Activated T-helper 2 cell treated with anti-CD3 and anti-CD28 coated beads, Interferon-gamma antibody, Interleukin-2, Interleukin-4, amounts not matched to agents 10 μg/mL and 5 μg/mL and 100 μg/mL, durations not matched to agents 14 hours and 24 hours and 36 hours (primary cell): Measurements from ENCODE around the gene PDGFC. TPM values are rescaled to one million over a fixed set of nuclear protein-coding genes. Genes with fewer than 3 reads are reported as not detected.

ENCODE experiments used
- DNase-seq: peaks from one replicate; pipeline ENCODE4 v3.0.0; 2021; ENCODE audit warnings: low spot score
- H3K27ac Mint-ChIP-seq: one replicate; pipeline ENCODE4 v1.8.0; 2021; ENCODE audit warnings: mixed read lengths
- H3K27me3 Mint-ChIP-seq: one replicate; pipeline ENCODE4 v1.8.0; 2021; ENCODE audit warnings: low read depth, mixed read lengths
- H3K36me3 Mint-ChIP-seq: one replicate; pipeline ENCODE4 v1.8.0; 2021; ENCODE audit warnings: low read depth, mixed read lengths
- H3K4me1 Mint-ChIP-seq: one replicate; pipeline ENCODE4 v1.8.0; 2021; ENCODE audit warnings: low read depth, mixed read lengths
- H3K4me3 Mint-ChIP-seq: one replicate; pipeline ENCODE4 v1.8.0; 2021; ENCODE audit warnings: low read depth, mild to moderate bottlenecking, moderate library complexity, mixed read lengths
- H3K9me3 Mint-ChIP-seq: one replicate; pipeline ENCODE4 v1.8.0; 2021; ENCODE audit warnings: mixed read lengths
- intact Hi-C: fragments of 100-400 bp; cut with micrococcal nuclease; formaldehyde crosslinking; loops from one replicate; pipeline ENCODE4 v1.15.1; 2023
- total RNA-seq: library from RNA; stranded (reverse); gene quantifications from 2 replicates; pipeline ENCODE4 v1.2.3, GENCODE V29; 2022

PDGFC gene
- total RNA-seq, 1 donor from 2014 or later: not detected

DNA sequence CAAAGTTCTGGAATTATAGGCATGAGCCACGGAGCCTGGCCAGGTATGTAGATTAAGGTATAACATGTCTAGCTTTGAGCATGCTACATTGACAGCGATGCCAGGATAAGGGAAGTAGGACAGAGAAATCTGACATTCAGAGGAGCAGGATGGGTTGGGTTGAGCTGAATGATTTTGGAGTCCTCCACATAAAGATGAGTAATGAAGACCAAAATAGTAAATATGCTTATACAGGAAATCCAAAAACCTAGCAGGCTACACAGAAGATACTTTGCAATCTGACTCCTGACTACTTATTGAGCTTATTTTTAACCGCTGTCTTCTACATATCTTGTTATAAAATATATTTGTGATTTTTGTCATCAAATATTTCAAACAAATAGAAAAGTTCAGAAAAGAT, 69.7 kb downstream of the PDGFC start:
- Mint-ChIP-seq H3K4me1 (no peaks in the 10 kb centered on the region), H3K36me3 (no peaks in the 10 kb centered on the region), H3K27ac (no peak overlapping the region), H3K4me3 (no peak overlapping the region), H3K27me3 (no peaks in the 10 kb centered on the region), H3K9me3 (no peaks in the 10 kb centered on the region)
- intact Hi-C loops: no loop called here
- no peak for DNase-seq

DNA sequence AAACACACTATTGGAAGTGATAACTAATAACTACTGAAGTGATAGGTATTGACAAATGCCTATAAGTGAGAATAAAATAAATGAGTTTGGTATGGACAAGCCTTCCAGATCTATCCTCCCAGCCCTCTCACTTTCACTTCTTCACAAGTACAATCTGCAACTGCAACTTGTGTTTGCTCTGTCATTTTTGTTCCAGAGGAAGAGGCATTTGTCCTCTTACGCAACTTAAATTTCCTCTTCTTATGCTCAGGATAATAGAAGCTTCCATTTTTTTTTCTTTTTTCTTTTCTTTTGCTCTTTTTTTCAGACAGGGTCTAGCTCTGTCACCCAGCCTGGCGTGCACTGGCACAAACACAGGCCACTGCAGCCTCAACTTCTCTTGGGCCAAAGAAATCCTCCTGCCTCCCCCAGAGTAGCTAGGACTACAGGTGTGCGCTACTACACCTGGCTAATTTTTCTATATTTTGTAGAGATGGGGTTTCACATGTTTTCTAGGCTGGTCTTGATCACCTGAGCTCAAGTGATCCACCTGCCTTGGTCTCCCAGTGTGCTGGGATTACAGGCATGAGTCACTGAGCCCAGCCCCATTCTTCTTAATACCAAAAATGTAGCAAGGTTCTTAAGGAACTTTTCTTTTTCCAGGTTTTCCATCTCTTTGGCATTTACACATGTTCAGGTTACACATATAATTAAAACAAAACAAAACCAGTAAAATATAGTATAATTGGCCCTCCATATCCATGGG, 73.1 kb downstream of the PDGFC start:
- H3K4me3 Mint-ChIP-seq: no peak overlapping the region
- no peaks in the 10 kb centered on the region for H3K27me3 Mint-ChIP-seq
- no peak overlapping the region for H3K27ac Mint-ChIP-seq
- no peaks in the 10 kb centered on the region for H3K36me3 Mint-ChIP-seq
- intact Hi-C loops: no loop called here
- no peaks in the 10 kb centered on the region for H3K9me3 Mint-ChIP-seq
- no peak for DNase-seq
- no peaks in the 10 kb centered on the region for H3K4me1 Mint-ChIP-seq

DNA sequence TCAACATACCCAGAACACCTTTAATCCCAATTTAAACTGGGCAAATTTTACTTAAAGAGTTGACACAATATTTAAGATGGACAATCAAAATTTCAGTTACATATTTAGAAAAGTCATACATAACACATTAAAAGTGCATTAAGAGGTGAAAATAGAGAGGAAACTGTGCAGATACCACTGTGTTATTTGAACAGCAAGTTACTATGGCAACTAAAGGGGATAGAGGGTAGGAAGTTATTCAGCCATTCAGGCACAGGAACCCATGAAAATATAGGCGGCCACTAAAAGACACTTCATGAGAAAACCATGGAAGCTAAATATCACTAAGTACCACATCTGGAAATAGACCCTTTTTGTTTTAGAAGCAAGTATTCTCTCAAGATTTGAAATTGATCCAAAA, 75.1 kb downstream of the PDGFC start:
- Mint-ChIP-seq H3K27me3 (no peaks in the 10 kb centered on the region), H3K27ac (no peak overlapping the region), H3K4me1 (no peaks in the 10 kb centered on the region), H3K36me3 (no peaks in the 10 kb centered on the region), H3K9me3 (no peaks in the 10 kb centered on the region), H3K4me3 (no peak overlapping the region)
- intact Hi-C loops: no loop called here
- no peak for DNase-seq

DNA sequence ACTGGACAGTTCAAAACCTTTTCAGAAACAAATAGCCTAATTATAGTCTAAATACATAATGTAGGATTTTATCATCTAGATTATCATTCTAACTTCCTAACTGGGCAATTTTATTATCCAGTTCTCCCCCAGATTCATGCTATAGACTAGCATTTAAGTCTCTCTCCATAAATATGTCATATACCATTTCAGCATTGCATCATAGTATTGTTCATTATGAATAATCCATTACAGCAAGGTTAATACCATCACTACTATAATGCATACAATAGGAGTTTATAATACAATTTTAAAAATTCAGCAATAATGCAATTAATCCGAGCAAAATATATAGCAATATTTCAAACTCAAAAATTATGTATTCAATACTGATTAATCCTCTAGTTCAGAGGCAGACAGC, 77.4 kb downstream of the PDGFC start:
- Mint-ChIP-seq H3K27ac (no peak overlapping the region), H3K36me3 (no peaks in the 10 kb centered on the region), H3K9me3 (no peaks in the 10 kb centered on the region), H3K4me3 (no peak overlapping the region), H3K4me1 (no peaks in the 10 kb centered on the region), H3K27me3 (no peaks in the 10 kb centered on the region)
- DNase-seq: no peak
- intact Hi-C loops: no loop called here

DNA sequence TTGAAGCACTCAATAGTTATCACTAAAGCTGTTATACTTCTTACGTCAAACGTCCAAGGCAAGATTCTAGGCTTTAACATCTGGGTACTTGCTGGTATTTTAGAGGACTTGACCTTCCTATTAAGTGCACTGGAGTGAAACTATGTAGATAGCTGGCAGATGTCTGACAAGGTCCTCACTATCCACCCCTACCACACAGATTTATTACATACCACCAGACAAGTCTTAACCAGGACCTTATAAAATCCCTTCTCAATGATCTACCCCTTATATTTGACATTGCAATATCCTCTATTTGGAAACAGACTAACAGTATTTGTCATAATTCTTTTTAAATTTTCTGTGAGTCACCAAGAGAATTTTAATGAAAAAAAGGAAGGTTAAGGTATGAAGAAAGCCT, 78.8 kb downstream of the PDGFC start:
- no peaks in the 10 kb centered on the region for H3K36me3 Mint-ChIP-seq
- intact Hi-C loops: no loop called here
- H3K4me3 Mint-ChIP-seq: no peak overlapping the region
- DNase-seq: no peak
- no peaks in the 10 kb centered on the region for H3K4me1 Mint-ChIP-seq
- no peaks in the 10 kb centered on the region for H3K27me3 Mint-ChIP-seq
- no peaks in the 10 kb centered on the region for H3K9me3 Mint-ChIP-seq
- H3K27ac Mint-ChIP-seq: no peak overlapping the region

DNA sequence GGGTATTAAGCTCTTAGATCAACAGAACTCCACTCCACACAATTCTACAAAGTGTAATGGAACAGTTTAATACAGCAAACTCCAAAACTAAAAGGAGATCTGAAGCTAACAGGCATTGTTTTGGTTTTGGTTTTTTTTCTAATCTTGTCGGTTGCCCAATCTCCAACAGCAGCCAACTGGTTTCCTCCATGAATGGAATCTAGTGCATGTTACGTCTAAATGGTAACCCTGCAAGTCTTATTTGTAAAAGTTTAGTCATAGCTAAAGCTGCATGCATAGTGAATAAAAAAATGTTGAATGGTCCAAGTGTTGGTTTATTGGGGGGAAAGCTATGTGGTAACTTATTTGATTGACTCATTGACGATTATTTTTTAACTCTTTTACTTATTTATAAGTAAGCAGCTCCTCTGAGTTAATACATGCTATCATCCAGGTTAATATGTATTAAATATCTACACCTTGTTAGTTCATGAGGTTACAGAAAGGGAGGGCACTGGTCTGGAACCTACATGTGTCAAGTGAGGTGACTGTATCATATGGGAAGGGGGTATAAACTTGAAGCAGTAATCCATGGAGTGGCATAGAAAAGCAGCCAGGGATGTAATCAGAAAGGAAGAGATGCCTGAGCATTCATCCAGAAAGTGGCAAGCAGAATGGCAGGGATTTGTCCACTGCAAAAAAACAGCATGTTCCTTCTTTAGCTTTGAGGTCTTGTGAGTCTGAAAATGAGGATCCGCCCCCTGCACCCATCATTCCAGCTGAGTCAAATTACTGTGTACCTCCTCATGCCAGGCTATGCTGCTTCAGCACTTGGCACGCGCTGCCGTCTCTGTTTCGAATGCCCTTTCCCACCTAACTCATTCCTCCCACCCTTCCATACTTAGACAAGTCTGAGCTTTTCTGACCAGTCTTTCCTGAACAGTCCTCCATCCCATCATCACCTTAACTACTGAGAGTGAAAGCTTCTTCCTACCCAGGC, 81.7 kb downstream of the PDGFC start:
- H3K9me3 Mint-ChIP-seq: no peaks in the 10 kb centered on the region
- no peaks in the 10 kb centered on the region for H3K4me1 Mint-ChIP-seq
- H3K36me3 Mint-ChIP-seq: no peaks in the 10 kb centered on the region
- intact Hi-C loops: no loop called here
- DNase-seq: no peak
- H3K27ac Mint-ChIP-seq: no peak overlapping the region
- H3K4me3 Mint-ChIP-seq: no peak overlapping the region
- no peaks in the 10 kb centered on the region for H3K27me3 Mint-ChIP-seq

DNA sequence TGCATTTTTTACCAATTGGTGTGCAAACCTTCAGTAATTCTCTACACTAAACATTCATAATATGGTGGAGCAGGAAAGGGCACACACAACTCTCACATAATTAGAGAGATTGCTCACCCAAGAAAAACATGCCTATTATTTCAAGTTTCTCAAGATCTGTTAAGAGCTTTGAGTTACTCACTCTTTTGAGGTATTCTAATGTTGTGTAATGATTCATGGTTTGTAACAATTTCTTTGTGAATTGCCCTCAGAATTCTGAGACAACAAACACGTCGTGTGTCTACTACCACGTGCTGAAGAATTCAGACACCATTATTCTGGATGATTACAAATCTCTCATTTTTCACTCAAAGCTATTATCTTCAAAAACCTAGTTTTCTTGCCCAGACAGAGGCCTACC, 82.8 kb downstream of the PDGFC start:
- no peak overlapping the region for H3K27ac Mint-ChIP-seq
- H3K36me3 Mint-ChIP-seq: no peaks in the 10 kb centered on the region

DNA sequence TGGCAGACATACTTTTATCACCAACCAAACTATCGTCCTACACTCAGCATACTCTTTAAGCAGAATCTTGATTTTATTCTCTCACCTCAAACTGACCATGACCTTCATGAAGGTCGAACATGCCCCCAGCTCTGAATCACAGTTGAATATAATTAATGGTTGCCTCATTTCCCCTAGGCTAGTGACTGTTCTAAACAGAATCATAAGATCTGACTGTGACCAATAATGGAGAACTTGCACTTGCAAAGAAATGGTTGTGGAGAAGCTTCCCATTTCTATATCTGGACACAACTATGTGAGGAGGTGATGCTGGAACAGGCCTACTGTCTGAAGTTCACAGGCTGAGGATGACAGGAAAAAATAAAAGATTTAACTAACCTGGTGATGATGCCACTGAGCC, 85.1 kb downstream of the PDGFC start:
- Mint-ChIP-seq H3K4me3 (no peak overlapping the region), H3K9me3 (no peaks in the 10 kb centered on the region), H3K27me3 (no peaks in the 10 kb centered on the region), H3K4me1 (no peaks in the 10 kb centered on the region), H3K27ac (no peak overlapping the region), H3K36me3 (no peaks in the 10 kb centered on the region)
- intact Hi-C loops: no loop called here
- DNase-seq: no peak

More for the DNA sequence above, 82.8 kb downstream of the PDGFC start:
- DNase-seq: no peak
- intact Hi-C loops: no loop called here
- Mint-ChIP-seq H3K4me1 (no peaks in the 10 kb centered on the region), H3K9me3 (no peaks in the 10 kb centered on the region), H3K4me3 (no peak overlapping the region), H3K27me3 (no peaks in the 10 kb centered on the region)

DNA sequence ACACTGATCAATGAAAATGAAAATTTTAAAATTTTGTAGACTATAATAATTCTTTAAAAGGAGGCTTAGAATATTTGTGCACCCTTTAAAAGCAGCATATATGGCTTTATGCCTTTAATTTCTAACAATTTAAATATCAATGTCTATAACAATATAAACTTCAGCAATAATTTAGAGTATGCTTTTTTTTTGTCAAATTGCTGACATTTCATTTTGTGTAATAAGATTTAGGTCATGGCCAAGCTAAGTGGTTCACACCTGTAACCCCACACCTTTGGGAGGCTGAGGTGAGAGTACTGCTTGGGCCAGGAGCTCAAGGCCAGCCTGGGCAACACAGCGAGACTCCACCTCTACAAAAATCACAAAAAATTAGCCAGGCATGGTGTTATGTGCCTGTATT, 86.2 kb downstream of the PDGFC start:
- no peak overlapping the region for H3K27ac Mint-ChIP-seq
- H3K4me1 Mint-ChIP-seq: no peaks in the 10 kb centered on the region
- intact Hi-C loops: no loop called here
- H3K36me3 Mint-ChIP-seq: no peaks in the 10 kb centered on the region
- no peaks in the 10 kb centered on the region for H3K9me3 Mint-ChIP-seq
- no peaks in the 10 kb centered on the region for H3K27me3 Mint-ChIP-seq
- no peak for DNase-seq
- H3K4me3 Mint-ChIP-seq: no peak overlapping the region

DNA sequence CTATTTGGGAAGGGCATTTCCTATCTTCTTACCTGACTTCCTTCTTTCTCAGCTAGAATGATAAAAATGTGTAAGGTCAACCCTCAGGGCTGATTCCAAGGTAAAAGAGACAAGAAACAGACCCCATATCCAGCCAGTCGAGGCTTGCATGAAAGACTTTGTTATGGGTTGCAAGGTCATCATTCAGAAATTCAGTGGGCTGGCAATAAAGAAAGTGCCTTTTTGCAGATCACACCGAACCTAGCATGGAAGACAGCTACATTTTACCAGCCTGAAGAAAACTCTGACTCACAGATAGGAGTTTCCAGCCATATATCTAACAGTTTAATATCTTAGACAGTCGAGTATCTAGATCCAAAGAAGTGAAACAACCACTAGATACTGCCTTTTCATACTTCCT, 87.4 kb downstream of the PDGFC start:
- no peak overlapping the region for H3K4me3 Mint-ChIP-seq
- H3K36me3 Mint-ChIP-seq: no peaks in the 10 kb centered on the region
- H3K27ac Mint-ChIP-seq: no peak overlapping the region
- H3K27me3 Mint-ChIP-seq: no peaks in the 10 kb centered on the region
- no peak for DNase-seq
- intact Hi-C loops: no loop called here
- no peaks in the 10 kb centered on the region for H3K4me1 Mint-ChIP-seq
- H3K9me3 Mint-ChIP-seq: no peaks in the 10 kb centered on the region

DNA sequence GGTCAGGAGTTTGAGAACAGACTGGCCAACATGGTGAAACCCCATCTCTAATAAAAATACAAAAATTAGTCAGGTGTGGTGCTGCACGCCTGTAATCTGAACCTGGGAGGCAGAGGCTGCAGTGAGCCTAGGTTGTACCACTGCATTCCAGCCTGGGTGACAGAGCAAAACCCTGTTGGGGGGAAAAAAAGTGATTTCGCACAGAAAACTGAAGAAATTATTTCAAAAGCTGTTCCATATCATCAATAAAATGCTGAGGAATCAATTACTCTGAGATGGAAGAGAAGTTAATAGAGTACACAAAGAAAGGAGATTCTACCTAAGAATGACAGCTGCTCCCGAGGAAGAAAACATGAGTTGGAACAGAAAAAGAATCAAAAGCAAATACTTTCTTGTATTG, 95.9 kb downstream of the PDGFC start:
- no peak overlapping the region for H3K27ac Mint-ChIP-seq
- no peaks in the 10 kb centered on the region for H3K27me3 Mint-ChIP-seq
- no peak overlapping the region for H3K4me3 Mint-ChIP-seq
- H3K9me3 Mint-ChIP-seq: no peaks in the 10 kb centered on the region
- intact Hi-C loops: no loop called here
- no peaks in the 10 kb centered on the region for H3K36me3 Mint-ChIP-seq
- H3K4me1 Mint-ChIP-seq: no peaks in the 10 kb centered on the region
- no peak for DNase-seq

DNA sequence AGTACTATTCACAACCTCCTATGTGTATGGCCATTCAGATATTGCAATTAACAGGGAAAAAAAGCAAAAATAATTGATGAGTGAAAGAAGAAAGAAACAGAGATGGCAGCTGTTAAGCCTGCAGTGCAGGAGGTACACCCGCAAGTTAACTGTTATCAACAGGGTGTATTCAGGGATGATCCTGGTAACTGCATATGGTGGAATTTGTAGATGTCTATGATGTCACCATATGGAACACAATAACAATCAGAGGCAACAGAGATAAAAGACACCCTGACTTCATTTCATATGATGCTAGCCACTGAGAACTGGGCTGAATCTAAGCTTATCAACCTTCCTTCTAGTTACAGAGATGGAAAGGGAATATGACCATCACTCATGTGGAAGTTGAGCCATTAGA, 96.5 kb downstream of the PDGFC start:
- Mint-ChIP-seq H3K4me1 (no peaks in the 10 kb centered on the region), H3K27me3 (no peaks in the 10 kb centered on the region), H3K36me3 (no peaks in the 10 kb centered on the region), H3K9me3 (no peaks in the 10 kb centered on the region), H3K27ac (no peak overlapping the region), H3K4me3 (no peak overlapping the region)
- no peak for DNase-seq
- intact Hi-C loops: no loop called here

DNA sequence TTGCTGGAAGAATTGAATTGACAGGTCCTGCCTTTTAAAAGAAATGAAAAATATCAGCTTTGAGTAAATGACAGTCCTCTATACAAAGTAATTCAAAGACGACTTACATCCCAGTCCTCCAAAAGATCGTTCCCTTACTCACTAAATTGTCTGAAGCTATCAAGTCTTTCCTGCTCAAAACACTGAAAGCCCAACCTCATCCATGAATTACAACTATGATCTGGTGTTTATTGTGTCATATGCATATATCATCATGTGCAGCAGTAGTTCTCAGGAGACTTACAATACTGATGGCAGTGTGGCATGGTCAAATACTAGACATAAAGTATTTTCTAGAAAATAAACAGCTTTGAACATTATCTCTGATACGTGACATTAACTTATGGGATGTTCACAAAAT, 97.8 kb downstream of the PDGFC start:
- Mint-ChIP-seq H3K4me1 (no peaks in the 10 kb centered on the region), H3K27ac (no peak overlapping the region)

More for the DNA sequence above, 97.8 kb downstream of the PDGFC start:
- DNase-seq: no peak
- H3K4me3 Mint-ChIP-seq: no peak overlapping the region
- no peaks in the 10 kb centered on the region for H3K36me3 Mint-ChIP-seq
- no peaks in the 10 kb centered on the region for H3K27me3 Mint-ChIP-seq
- no peaks in the 10 kb centered on the region for H3K9me3 Mint-ChIP-seq
- intact Hi-C loops: no loop called here
